ENCODE results near the gene C1QB. TPM values are rescaled to one million over a fixed set of nuclear protein-coding genes. Genes with fewer than 3 reads are reported as not detected.

The C1QB gene
- total and polyA plus RNA-seq, 7 experiments from 2014 or later: 0.53 to 2.4 (median 1.2) TPM; not detected in 3

DNA sequence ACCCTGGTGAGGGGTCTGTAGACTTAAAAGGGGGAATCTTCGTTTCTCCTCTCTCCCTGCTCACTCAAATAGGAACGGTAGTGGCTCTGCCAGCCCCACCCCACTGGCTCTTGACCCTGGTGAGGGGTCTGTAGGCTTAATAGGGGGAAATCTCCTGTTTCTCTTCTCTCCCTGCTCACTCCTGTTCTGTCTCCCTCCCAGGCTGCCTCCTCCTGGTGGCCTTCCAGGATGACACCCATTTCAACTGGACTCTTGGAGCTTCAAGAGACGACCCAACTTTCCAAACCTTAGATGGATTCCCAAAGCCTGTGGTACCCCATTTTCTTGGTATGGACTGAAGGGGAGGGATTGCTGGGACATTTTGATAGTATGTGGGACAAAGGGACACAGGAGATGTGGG lies 56.2 kb downstream of the C1QB start:
- H3K4me3 ChIP-seq (ENCODE audit: low read length): no peak overlapping the region
- intact Hi-C loops (cut with micrococcal nuclease): loop anchor here in 1 of 2 donors (10.0 kb wide), 1 partner anchor 256 kb away; no protein-coding TSS in a partner anchor

GRCh38 chr1:22709891-22710700 lies 57.1 kb downstream of the C1QB start:
- peak in 4 of 9 donors; percentile 3 to 35 (median 16) for DNase-seq
- intact Hi-C loops (cut with micrococcal nuclease): loop anchor here in 1 of 2 donors (10.0 kb wide), 1 partner anchor 255 kb away; no protein-coding TSS in a partner anchor
- H3K36me3 Mint-ChIP-seq: no peaks in the 10 kb centered on the region
- Histone ChIP-seq H3K36me3 (ENCODE audit: control insufficient read depth in 2 of 3, insufficient read depth in 3 of 3, low read length in 3 of 3) (no peaks in the 10 kb centered on the region), H3K4me1 (ENCODE audit: control insufficient read depth in 2 of 2, insufficient read depth in 2 of 2, low read length in 2 of 2) (no peaks in the 10 kb centered on the region), H3K9me3 (ENCODE audit: control insufficient read depth in 2 of 3, low read length in 3 of 3) (no peaks in the 10 kb centered on the region), H3K27me3 (ENCODE audit: control insufficient read depth in 2 of 2, insufficient read depth in 2 of 2, low read length in 2 of 2) (peaks cover 3 to 10% of the 10 kb centered on the region in 2 donors), H3K4me3 (ENCODE audit: low read length) (no peak overlapping the region), H3K27ac (ENCODE audit: low read depth, low read length) (no peak overlapping the region)
- peaks cover 0 to 2% (median 0%) of the 10 kb centered on the region in 11 donors for H3K9me3 Mint-ChIP-seq
- H3K27ac Mint-ChIP-seq: no peak overlapping the region
- peak; percentile 66 for ATAC-seq
- peak overlapping the region in 9 of 10 donors; percentile 37 to 87 (median 71) for H3K4me3 Mint-ChIP-seq
- POLR2A ChIA-PET: no interaction called here
- CTCF ChIA-PET: no interaction called here
- H3K4me1 Mint-ChIP-seq: peaks cover 0 to 13% (median 7%) of the 10 kb centered on the region in 7 donors
- peaks cover 54 to 64% (median 59%) of the 10 kb centered on the region in 5 donors for H3K27me3 Mint-ChIP-seq

More for the DNA sequence above, 56.2 kb downstream of the C1QB start:
- H3K27me3 ChIP-seq (ENCODE audit: control insufficient read depth in 2 of 2, insufficient read depth in 2 of 2, low read length in 2 of 2): peaks cover 3 to 10% of the 10 kb centered on the region in 2 donors
- Mint-ChIP-seq H3K36me3 (no peaks in the 10 kb centered on the region), H3K9me3 (peaks cover 0 to 2% (median 0%) of the 10 kb centered on the region in 11 donors), H3K27ac (no peak overlapping the region), H3K4me1 (peaks cover 0 to 11% (median 7%) of the 10 kb centered on the region in 7 donors), H3K4me3 (peak overlapping the region in 3 of 10 donors; percentile 57 to 87 (median 62)), H3K27me3 (peaks cover 47 to 55% (median 52%) of the 10 kb centered on the region in 5 donors)
- ATAC-seq (no peak), DNase-seq (no peak)
- ChIA-PET POLR2A (no interaction called here), CTCF (no interaction called here)
- H3K27ac ChIP-seq (ENCODE audit: low read depth, low read length): no peak overlapping the region
- no peaks in the 10 kb centered on the region for H3K9me3 ChIP-seq (ENCODE audit: control insufficient read depth in 2 of 3, low read length in 3 of 3)
- no peaks in the 10 kb centered on the region for H3K36me3 ChIP-seq (ENCODE audit: control insufficient read depth in 2 of 3, insufficient read depth in 3 of 3, low read length in 3 of 3)
- no peaks in the 10 kb centered on the region for H3K4me1 ChIP-seq (ENCODE audit: control insufficient read depth in 2 of 2, insufficient read depth in 2 of 2, low read length in 2 of 2)

- Mint-ChIP-seq H3K4me1 (peaks cover 0 to 13% (median 7%) of the 10 kb centered on the region in 7 donors), H3K4me3 (peak within 1 kb of the TSS in 9 of 10 donors; percentile 57 to 87 (median 71)), H3K27me3 (peaks cover 54 to 70% (median 63%) of the 10 kb centered on the region in 5 donors), H3K9me3 (peaks cover 0 to 2% (median 0%) of the 10 kb centered on the region in 11 donors), H3K36me3 (no peaks in the 10 kb centered on the region), H3K27ac (no peak within 1 kb of the TSS)
- intact Hi-C loops (cut with micrococcal nuclease): no loop called here
- CTCF ChIA-PET: no interaction called here
- POLR2A ChIA-PET: no interaction called here
- Histone ChIP-seq H3K9me3 (ENCODE audit: control insufficient read depth in 2 of 3, low read length in 3 of 3) (no peaks in the 10 kb centered on the region), H3K4me3 (ENCODE audit: low read length) (no peak within 1 kb of the TSS), H3K27me3 (ENCODE audit: control insufficient read depth in 2 of 2, insufficient read depth in 2 of 2, low read length in 2 of 2) (peaks cover 3 to 10% of the 10 kb centered on the region in 2 donors), H3K27ac (ENCODE audit: low read depth, low read length) (no peak within 1 kb of the TSS), H3K4me1 (ENCODE audit: control insufficient read depth in 2 of 2, insufficient read depth in 2 of 2, low read length in 2 of 2) (no peaks in the 10 kb centered on the region), H3K36me3 (ENCODE audit: control insufficient read depth in 2 of 3, insufficient read depth in 3 of 3, low read length in 3 of 3) (no peaks in the 10 kb centered on the region)
- ATAC-seq (peak; percentile 72), DNase-seq (peak in 4 of 9 donors; percentile 3 to 7 (median 4))
Observed at GRCh38 chr1:22710701-22711049, 57.6 kb downstream of the C1QB start, which contains the start of gene EPHB2. Gene EPHB2 (plus strand): TSS chr1:22710839. CDS start chr1:22710983, 144 bp downstream.

DNA sequence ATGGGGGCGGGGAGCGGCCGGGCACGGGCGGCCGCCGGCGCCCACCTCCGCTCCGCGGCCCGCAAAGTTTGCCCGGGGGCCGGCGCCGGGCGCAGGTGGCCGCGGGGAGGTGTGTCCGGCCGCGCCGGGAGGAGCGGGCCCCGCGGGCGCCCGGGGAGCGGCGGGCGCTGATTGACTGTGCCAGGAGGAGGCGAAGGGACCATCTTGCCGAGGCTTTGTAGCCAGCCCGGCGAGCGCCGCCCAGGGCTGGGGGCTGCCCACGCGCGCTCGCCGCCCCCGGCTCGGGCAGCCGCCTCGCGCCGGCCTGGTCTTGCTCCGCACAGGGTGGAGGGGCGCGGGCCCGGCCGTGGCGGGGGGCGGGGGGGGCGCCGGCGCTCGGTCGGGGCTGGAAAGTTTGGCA lies 58.0 kb downstream of the C1QB start:
- ATAC-seq: no peak
- CTCF ChIA-PET: no interaction called here
- H3K4me1 ChIP-seq (ENCODE audit: control insufficient read depth in 2 of 2, insufficient read depth in 2 of 2, low read length in 2 of 2): no peaks in the 10 kb centered on the region
- no peaks in the 10 kb centered on the region for H3K36me3 Mint-ChIP-seq
- peaks cover 54 to 74% (median 63%) of the 10 kb centered on the region in 5 donors for H3K27me3 Mint-ChIP-seq
- H3K27ac ChIP-seq (ENCODE audit: low read depth, low read length): no peak overlapping the region
- H3K4me1 Mint-ChIP-seq: peaks cover 0 to 13% (median 7%) of the 10 kb centered on the region in 7 donors
- H3K27me3 ChIP-seq (ENCODE audit: control insufficient read depth in 2 of 2, insufficient read depth in 2 of 2, low read length in 2 of 2): peaks cover 3 to 10% of the 10 kb centered on the region in 2 donors
- H3K4me3 Mint-ChIP-seq: no peak overlapping the region
- H3K27ac Mint-ChIP-seq: no peak overlapping the region
- DNase-seq: no peak
- H3K9me3 ChIP-seq (ENCODE audit: control insufficient read depth in 2 of 3, low read length in 3 of 3): no peaks in the 10 kb centered on the region
- no peak overlapping the region for H3K4me3 ChIP-seq (ENCODE audit: low read length)
- no peaks in the 10 kb centered on the region for H3K36me3 ChIP-seq (ENCODE audit: control insufficient read depth in 2 of 3, insufficient read depth in 3 of 3, low read length in 3 of 3)
- intact Hi-C loops (cut with micrococcal nuclease): no loop called here
- POLR2A ChIA-PET: no interaction called here
- peaks cover 0 to 2% (median 0%) of the 10 kb centered on the region in 11 donors for H3K9me3 Mint-ChIP-seq

Small RNA genes within 50 kb of the gene (microRNA-seq; reads per million reads assigned to microRNA genes)
- gene MIR6127 (ENCODE audit: borderline microRNAs expressed): not detected

Other genes with a start within 250 kb of the C1QB start
- 10 to 100 TPM; 23.1 to 60.6 (median 43.5) TPM for gene ZBTB40, start 201.4 kb upstream of the C1QB start, total RNA-seq
- 1 to 10 TPM; 5.7 to 6.2 TPM for gene ZBTB40, start 201.4 kb upstream of the C1QB start, polyA plus RNA-seq
- gene EPHA8, start 89.7 kb upstream of the C1QB start, total RNA-seq: not detected
- not detected for gene EPHA8, start 89.7 kb upstream of the C1QB start, polyA plus RNA-seq
- 1 to 10 TPM in 3 of 5 experiments, under 1 TPM in 1, not detected in 1; 0.34 to 3.5 (median 2.8) TPM for gene C1QA, start 16.6 kb upstream of the C1QB start, total RNA-seq
- gene C1QA, start 16.6 kb upstream of the C1QB start, polyA plus RNA-seq: not detected
- 1 to 10 TPM in 2 of 5 experiments, not detected in 3; 5.1 to 5.2 TPM for gene C1QC, start 9.6 kb upstream of the C1QB start, total RNA-seq
- not detected for gene C1QC, start 9.6 kb upstream of the C1QB start, polyA plus RNA-seq
- gene EPHB2, start 57.6 kb downstream of the C1QB start, total RNA-seq: 1 to 10 TPM in 1 of 5 experiments, under 1 TPM in 3, not detected in 1; 0.27 to 2.2 (median 0.49) TPM
- gene EPHB2, start 57.6 kb downstream of the C1QB start, polyA plus RNA-seq: not detected